LNCAP (cell line): ENCODE data around the gene GLI3.

Source experiments
- CTCF ChIP-seq: fragments of 450-650 bp; IDR thresholded peaks from 2 replicates; pipeline ENCODE4 v1.5.1; 2017; ENCODE audit warnings: mild to moderate bottlenecking

Gene GLI3

GRCh38 chr7:42194238-42194637 lies 42.8 kb downstream of the GLI3 start:
- TF ChIP-seq CTCF, result no peak

- TF ChIP-seq CTCF, result no peak
These were observed 43.4 kb downstream of the GLI3 start for GRCh38 chr7:42193471-42194129.

GRCh38 chr7:42192851-42193461 lies 44.1 kb downstream of the GLI3 start:
- TF ChIP-seq CTCF, result no peak

GRCh38 chr7:42192066-42192465 lies 44.9 kb downstream of the GLI3 start:
- TF ChIP-seq CTCF, result no peak

- TF ChIP-seq CTCF, result no peak
These were observed 47.5 kb downstream of the GLI3 start for GRCh38 chr7:42189535-42189934.

- TF ChIP-seq CTCF, result peak; percentile 53; the same call in 1 of the 2 replicates
These were observed 50.9 kb downstream of the GLI3 start for GRCh38 chr7:42186151-42186550.

GRCh38 chr7:42185726-42186125 lies 51.3 kb downstream of the GLI3 start:
- TF ChIP-seq CTCF, result no peak
